HG03460 (cell line): ENCODE measurements around the gene VASH1.
"Not testable (repeated sequence)": the region's sequence is repeated elsewhere in the genome, so short reads cannot be mapped to it uniquely, and the experiment has no call there.

Experiments used
- ATAC-seq: cut with Tn5 transposase; IDR thresholded peaks from one replicate; pipeline ENCODE4 v1.9.1; 2021; ENCODE audit not compliant: unreplicated experiment

VASH1 gene

GRCh38 chr14:76761136-76761959, at the start of gene VASH1:
Gene VASH1 (plus strand): TSS chr14:76761468. CDS start chr14:76762822, 1,354 bp downstream.
- peak; percentile 69 for ATAC-seq

DNA sequence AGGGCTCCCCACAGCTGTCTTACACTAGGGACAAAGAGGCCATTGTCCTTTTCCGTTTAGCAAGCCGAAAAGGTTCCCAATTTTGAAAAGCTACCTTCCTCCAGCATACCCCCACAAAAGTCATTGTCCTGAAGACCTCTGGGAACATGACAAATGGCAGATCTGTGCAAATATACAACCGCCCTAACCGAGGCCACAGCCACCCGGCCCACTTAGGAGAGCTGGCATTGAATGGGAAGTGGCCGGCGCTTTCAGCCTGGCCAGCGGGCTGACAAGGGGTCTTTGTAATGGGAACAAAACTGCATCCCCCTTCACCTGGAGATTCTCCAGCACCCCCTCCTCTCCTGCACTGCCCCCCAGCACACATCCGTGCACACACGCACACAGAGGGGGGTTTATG, 48.1 kb upstream of the VASH1 start:
- ATAC-seq, result no peak

DNA sequence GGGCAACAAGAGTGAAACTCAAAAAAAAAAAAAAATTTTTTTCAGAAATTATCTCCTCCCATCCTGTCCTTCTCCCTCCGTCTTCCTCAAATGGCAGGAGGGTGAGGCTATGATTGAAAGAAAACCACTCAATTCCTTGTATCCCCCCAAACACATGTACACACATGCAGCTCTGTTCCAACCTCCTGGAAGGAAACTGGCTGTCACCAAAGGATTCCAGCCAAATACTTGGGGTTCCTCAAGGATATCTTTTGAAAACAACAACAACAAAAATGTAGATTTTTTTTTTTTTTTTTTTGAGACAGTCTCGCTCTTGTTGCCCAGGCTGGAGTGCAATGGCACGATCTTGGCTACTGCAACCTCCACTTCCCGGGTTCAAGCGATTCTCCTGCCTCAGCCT, 46.8 kb upstream of the VASH1 start:
- ATAC-seq, result no peak

DNA sequence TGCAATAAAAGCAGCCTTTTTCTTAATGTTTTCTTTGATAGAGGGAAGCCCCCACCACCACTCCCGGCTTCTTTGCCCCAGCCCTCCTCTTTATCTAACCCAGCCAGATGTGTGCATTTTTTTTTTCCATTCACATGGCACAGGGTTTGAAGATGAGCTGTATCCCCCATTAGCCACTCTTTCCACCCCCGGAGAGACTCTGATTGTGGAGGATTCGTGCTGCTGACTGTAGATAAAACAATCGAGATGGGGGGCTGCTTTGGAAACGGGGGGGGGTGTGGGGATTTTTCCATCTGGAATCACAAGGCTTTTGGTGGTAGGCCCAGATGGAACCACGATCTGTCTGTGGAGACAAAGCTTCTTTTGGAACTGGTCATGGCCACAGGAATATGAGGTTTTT, 46.2 kb upstream of the VASH1 start:
- no peak for ATAC-seq

GRCh38 chr14:76715511-76716081, 45.7 kb upstream of the VASH1 start:
- no peak for ATAC-seq

- no peak for ATAC-seq
These were observed 45.0 kb upstream of the VASH1 start for GRCh38 chr14:76716285-76716684.

DNA sequence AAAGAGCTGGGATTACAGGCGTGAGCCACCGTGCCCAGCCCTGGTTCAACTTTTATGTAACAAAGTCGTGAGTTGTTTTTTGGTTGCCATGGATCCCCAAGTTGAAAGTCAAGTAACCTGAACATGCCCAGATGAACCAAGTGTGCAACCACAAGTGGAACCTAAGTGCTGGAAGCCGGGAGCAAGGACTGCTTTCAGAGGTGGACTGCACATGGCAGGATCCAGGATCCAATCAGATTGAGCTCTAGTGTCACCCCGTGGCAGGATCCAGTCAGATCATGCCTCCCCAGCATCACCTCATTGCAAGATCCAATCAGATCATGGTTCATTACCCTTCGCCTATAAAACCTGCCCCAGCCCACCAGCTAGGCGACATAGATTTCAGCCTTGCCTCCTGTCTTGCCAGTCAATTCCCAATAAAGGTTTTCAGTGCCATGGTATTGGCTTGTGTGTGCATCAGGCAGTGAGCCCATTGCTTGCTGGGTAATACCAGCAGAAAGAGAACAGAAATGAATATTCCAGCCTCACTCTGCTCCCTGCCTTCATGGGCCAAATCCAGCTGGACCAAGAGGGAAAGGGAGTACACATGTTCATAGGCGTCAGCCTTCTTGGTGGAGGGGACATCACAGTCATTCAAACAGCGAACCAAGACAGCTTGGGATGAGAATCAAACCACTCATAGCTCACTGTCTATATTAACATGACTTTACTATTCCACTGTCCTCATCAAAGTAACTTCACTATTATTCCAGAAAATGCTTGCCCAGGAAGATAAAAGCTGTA, 43.6 kb upstream of the VASH1 start:
- no peak for ATAC-seq

GRCh38 chr14:76718306-76719040, 42.8 kb upstream of the VASH1 start:
- ATAC-seq, result no peak

DNA sequence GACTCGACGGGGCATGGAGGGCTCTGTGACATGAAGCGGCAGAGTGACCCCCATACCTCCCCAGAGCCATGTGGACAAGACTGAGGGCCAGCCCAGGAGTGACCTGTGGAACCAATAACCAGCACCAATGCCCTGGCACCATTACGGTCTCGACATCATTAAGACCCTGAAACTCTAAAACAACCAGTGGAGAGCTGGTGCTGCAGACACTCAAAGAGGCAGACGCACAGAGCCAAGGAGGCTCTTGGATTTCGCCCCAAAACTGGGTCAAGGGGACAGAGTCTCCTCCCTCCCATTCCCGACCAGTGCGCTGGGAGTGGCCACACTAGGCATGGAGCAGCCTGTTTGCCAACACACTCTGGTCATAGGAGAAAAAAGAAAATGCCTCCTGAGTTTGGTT, 41.6 kb upstream of the VASH1 start:
- no peak for ATAC-seq

DNA sequence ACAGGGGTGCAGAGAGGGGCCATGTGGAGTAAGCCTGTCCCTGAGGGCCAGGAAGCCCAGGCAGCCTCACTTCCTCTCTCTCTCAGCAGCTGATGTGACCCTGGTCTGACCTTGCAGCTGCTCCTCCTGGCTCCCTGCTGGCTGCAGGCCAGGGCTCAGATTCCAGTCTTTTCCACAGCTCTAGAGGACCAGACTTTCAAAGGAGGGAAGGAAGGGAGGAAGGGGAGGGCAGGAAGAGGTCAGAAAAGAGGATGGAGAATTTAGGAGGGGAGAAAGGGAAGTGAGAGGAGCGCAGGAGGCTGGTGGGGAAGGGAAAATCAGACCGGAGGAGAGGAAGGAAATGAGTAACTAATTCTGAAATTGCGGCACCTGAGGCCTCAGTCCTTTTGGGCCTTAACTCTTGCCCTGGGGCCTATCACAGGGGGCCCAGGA, 40.9 kb upstream of the VASH1 start:
- peak; percentile 80 for ATAC-seq

GRCh38 chr14:76721506-76721905, 39.8 kb upstream of the VASH1 start:
- not testable (repeated sequence) for ATAC-seq

DNA sequence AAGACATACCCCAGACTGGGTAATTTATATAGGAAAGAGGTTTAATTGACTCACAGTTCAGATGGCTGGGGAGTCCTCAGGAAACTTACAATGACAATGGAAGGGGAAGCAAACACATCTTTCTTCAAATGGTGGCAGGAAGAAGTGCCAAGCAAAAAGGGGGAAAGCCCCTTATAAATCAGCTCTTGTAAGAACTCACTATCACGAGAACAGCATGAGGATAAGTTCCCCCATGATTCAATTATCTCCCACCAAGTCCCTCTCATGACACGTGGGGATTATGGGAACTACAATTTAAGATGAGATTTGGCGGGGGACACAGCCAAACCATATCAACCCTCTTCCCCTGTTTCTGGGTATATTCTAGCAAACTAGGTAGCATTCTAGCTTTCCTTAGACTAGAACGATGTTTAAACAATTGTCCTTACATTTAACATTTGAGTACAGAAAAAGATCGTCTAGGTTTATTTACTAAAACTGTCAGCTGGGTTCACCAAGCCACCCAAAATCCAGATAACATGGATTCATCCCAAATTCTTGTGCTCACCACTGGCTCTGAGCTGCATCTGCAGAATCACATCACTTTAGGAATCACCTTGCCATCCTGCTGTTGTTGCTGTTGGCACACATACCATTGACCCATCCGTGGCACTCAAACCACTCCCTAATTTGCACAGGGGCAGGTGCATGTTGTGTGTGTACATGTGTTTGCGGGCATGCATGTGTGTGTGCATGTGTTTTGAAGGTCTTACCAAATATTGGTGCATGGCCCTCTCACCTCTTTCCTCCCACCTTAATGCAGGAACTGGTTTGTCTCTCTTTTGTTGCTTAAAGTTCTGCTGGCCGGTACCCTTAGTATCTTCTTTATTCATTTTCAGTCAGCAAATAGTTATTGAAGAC, 36.4 kb upstream of the VASH1 start:
- ATAC-seq, result no peak

DNA sequence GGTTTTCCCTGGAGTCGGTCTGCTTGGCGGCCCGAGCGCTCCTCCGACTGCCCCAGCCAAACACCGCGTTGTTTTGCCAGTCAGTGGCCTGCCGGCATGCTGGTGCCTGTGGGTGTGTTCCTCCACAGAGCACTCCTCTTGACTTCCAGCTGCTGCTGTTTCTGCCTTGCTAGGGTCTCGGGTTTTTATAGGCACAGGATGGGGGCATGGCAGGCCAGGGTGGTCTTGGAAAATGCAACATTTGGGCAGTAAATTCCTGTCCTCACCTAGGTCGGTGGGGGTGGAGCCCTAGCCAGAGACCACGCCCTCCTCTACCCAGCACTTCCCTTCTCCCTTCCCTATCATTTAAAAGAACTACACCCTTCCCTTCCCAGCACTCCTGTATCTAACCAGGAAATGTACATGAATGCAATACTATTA, 34.7 kb upstream of the VASH1 start:
- no peak for ATAC-seq

DNA sequence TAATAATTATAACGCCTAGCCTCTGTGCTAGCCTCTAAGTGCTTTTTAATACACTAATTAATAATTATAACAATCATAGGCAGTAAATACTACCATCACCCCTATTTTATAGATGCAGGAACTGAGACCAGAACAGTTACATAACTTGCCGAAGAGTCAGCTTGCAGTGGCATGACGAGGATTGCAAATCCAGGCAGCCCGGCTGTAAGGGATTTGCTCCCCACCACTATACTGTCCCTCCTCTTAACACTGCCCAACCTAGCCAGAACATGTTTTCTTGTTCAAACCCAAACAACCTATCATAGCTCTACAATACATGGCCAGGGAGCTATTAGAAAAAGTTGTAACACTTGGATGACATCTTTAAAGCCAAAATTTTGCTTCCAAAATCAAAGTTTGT, 33.9 kb upstream of the VASH1 start:
- ATAC-seq, result no peak

DNA sequence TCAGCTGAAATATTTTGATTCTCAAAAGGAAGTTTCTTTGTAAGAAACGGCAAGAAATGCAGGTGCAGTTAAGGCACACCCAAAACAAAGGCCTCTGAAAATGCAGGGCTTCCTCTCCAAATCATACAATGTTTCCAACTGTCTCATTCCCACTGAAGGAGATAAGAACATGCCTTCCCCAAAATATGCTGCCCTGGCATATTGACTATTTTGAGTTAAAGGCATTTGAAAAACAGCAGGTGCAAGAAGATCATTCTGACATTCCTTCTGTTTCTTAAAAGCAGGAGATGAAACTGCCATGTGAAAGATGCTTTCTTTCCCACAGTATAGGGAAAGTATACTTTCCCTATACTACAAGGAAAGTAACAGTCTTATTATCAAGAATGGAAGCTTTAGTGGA, 33.4 kb upstream of the VASH1 start:
- no peak for ATAC-seq

GRCh38 chr14:76729258-76729657, 32.0 kb upstream of the VASH1 start:
- ATAC-seq, result no peak

GRCh38 chr14:76729953-76730505, 31.2 kb upstream of the VASH1 start:
- ATAC-seq, result no peak

DNA sequence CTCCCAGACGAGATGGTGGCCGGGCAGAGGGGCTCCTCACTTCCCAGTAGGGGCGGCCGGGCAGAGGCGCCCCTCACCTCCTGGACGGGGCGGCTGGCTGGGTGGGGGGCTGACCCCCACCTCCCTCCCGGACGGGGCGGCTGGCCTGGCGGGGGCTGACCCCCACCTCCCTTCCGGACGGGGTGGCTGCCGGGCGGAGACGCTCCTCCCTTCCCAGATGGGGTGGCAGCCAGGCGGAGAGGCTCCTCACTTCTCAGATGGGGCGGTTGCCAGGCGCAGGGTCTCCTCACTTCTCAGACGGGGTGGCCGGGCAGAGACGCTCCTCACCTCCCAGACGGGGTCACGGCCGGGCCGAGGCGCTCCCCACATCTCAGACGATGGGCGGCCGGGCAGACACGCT, 26.8 kb upstream of the VASH1 start:
- ATAC-seq, result not testable (repeated sequence)

GRCh38 chr14:76736514-76736913, 24.8 kb upstream of the VASH1 start:
- no peak for ATAC-seq

DNA sequence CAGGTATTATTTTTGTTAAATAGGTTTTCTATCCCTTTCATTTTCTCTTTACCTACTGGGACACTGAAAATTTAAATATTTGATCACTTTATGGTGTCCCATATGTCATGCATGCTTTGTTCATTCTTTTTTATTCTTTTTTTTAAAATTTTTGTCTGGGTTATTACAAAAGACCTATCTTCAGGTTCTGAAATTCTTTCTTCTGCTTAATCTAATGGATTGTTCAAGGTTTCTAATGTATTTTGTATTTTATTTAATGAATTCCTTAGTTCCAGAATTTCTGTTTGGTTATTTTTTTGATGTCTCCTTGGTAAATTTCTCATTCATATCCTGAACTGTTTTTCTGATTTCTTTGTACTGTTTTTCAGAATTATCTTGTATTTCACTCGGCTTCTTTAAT, 20.2 kb upstream of the VASH1 start:
- ATAC-seq, result no peak
